Left lung (tissue), 10 donors: Measurements from ENCODE around the gene SCNN1G. TPM values are rescaled to one million over a fixed set of nuclear protein-coding genes. Genes with fewer than 3 reads are reported as not detected.
A peak's percentile ranks its signal among the peaks of the same experiment; 100 is the strongest.

ENCODE experiments used
- ATAC-seq: fragments of 200-7000 bp; cut with Tn5 transposase; one replicate; pipeline ENCODE4 v1.9.1; 2020; ENCODE audit warnings: moderate library complexity
- DNase-seq, 4 donors: peaks; one replicate each; pipeline ENCODE4 v3.0.0-alpha.2; 2013 to 2020
- H3K27ac ChIP-seq, 2 donors: fragments of 200-600 bp; sonication (generic) in 1 of 2; one replicate each; pipeline versions ENCODE4 v1.5.0 to v1.8.0; 2020 to 2021
- H3K27me3 ChIP-seq, 2 donors: fragments of 200-600 bp; sonication (generic) in 1 of 2; one replicate each; pipeline versions ENCODE4 v1.5.0 to v1.8.0; 2020 to 2021
- H3K36me3 ChIP-seq, 2 donors: fragments of 200-600 bp; sonication (generic) in 1 of 2; one replicate each; pipeline versions ENCODE4 v1.5.0 to v1.8.0; 2020 to 2021
- H3K4me1 ChIP-seq, 2 donors: fragments of 200-600 bp; one replicate each; pipeline ENCODE4 v1.8.0; 2021
- H3K4me3 ChIP-seq, 2 donors: fragments of 200-600 bp; sonication (generic) in 1 of 2; one replicate each; pipeline versions ENCODE4 v1.5.0 to v1.8.0; 2020 to 2021; ENCODE audit warnings: mild to moderate bottlenecking in 1 of 2
- H3K9me3 ChIP-seq, 2 donors: fragments of 200-600 bp; sonication (generic) in 1 of 2; one replicate each; pipeline versions ENCODE4 v1.5.0 to v1.8.0; 2020 to 2021
- intact Hi-C, 2 donors: fragments of 100-400 bp; cut with DNase I; formaldehyde crosslinking; loops; one replicate each; pipeline versions ENCODE4 v1.11.2 to v1.14.2; 2022
- polyA plus RNA-seq, 6 donors: library from polyadenylated mRNA; unstranded; fragments of 120-200 nt; gene quantifications; one replicate each; pipeline ENCODE4 v1.2.1, GENCODE V29; 2013; ENCODE audit not compliant: insufficient read length in 6 of 6
- total RNA-seq, 2 donors: library from RNA; stranded (reverse); fragmentation: NEBNext Ultra II Directional; extraction: Animal tissue kit (Norgen Biotek cat#: 25700); gene quantifications; one replicate each; pipeline ENCODE4 v1.2.1, GENCODE V29; 2021
- TF ChIP-seq, protein P1 (sequence below), 2 donors: fragments of 200-600 bp; sonication (generic) in 1 of 2; IDR thresholded peaks; one replicate each; pipeline versions ENCODE4 v1.5.0 to v1.8.0; 2021; ENCODE audit warnings: antibody characterized with exemption in 2 of 2
- donor health status: DM: no; HTN: yes; CAD: no.
- donor health status: DM: no; HTN: no; CAD: no.

Gene SCNN1G
- total and polyA plus RNA-seq, 8 donors, result 3.8 to 7.8 (median 4.6) TPM

- no peaks in the 10 kb centered on the region for H3K36me3 ChIP-seq
- H3K4me3 ChIP-seq, result no peak overlapping the region
- intact Hi-C loops, result no loop called here
Measured at GRCh38 chr16:23152386-23153178, 30.0 kb upstream of the SCNN1G start.

DNA sequence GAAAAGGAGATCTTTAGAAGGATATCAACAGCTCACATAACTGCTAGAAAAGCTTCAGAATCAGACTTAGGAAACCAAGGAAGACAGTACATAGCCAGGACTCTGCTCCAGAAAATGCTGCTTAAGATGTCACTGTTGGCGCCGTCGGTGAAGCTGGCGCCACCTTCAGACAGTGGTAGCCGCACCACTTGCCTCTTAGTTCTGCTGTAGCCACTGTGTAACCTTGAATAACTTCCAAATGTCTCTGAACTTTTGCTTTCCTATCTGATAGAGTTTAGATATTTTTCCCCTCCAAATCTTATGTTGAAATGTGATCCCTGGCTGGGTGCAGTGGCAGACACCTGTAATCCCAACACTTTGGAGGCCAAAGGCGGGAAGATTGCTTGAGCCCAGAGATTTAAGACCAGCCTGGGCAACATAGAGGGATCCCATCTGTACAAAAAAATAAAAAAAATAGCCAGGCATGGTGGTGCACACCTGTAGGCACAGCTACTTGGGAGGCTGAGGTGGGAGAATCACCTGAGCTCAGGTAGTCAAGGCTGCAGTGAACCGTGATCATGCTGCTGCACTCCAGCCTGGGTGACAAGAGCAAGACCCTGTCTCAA lies 27.0 kb upstream of the SCNN1G start:
- Histone ChIP-seq H3K9me3 (no peaks in the 10 kb centered on the region), H3K27ac (no peak overlapping the region), H3K4me1 (no peaks in the 10 kb centered on the region), H3K36me3 (no peaks in the 10 kb centered on the region), H3K4me3 (no peak overlapping the region), H3K27me3 (peaks cover 0 to 20% of the 10 kb centered on the region in 2 donors)
- no peak for DNase-seq
- TF ChIP-seq, protein P1, sequence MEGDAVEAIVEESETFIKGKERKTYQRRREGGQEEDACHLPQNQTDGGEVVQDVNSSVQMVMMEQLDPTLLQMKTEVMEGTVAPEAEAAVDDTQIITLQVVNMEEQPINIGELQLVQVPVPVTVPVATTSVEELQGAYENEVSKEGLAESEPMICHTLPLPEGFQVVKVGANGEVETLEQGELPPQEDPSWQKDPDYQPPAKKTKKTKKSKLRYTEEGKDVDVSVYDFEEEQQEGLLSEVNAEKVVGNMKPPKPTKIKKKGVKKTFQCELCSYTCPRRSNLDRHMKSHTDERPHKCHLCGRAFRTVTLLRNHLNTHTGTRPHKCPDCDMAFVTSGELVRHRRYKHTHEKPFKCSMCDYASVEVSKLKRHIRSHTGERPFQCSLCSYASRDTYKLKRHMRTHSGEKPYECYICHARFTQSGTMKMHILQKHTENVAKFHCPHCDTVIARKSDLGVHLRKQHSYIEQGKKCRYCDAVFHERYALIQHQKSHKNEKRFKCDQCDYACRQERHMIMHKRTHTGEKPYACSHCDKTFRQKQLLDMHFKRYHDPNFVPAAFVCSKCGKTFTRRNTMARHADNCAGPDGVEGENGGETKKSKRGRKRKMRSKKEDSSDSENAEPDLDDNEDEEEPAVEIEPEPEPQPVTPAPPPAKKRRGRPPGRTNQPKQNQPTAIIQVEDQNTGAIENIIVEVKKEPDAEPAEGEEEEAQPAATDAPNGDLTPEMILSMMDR (IDR thresholded peaks at IDR 0.05), result no peak
- peak; percentile 51 for ATAC-seq
- intact Hi-C loops, result no loop called here

More at GRCh38 chr16:23152386-23153178, 30.0 kb upstream of the SCNN1G start:
- no peak for DNase-seq
- Histone ChIP-seq H3K27ac (no peak overlapping the region), H3K27me3 (peaks cover 0 to 20% of the 10 kb centered on the region in 2 donors), H3K9me3 (no peaks in the 10 kb centered on the region), H3K4me1 (peaks cover 6 to 16% of the 10 kb centered on the region in 2 donors)
- TF ChIP-seq, protein P1 (IDR thresholded peaks at IDR 0.05), result no peak
- ATAC-seq, result no peak

GRCh38 chr16:23156110-23156509 lies 26.4 kb upstream of the SCNN1G start:
- Histone ChIP-seq H3K4me1 (no peaks in the 10 kb centered on the region), H3K36me3 (no peaks in the 10 kb centered on the region), H3K27me3 (peaks cover 0 to 20% of the 10 kb centered on the region in 2 donors), H3K4me3 (no peak overlapping the region), H3K27ac (no peak overlapping the region), H3K9me3 (no peaks in the 10 kb centered on the region)
- DNase-seq, result no peak
- intact Hi-C loops, result no loop called here
- ATAC-seq, result no peak
- TF ChIP-seq, protein P1 (IDR thresholded peaks at IDR 0.05), result no peak

DNA sequence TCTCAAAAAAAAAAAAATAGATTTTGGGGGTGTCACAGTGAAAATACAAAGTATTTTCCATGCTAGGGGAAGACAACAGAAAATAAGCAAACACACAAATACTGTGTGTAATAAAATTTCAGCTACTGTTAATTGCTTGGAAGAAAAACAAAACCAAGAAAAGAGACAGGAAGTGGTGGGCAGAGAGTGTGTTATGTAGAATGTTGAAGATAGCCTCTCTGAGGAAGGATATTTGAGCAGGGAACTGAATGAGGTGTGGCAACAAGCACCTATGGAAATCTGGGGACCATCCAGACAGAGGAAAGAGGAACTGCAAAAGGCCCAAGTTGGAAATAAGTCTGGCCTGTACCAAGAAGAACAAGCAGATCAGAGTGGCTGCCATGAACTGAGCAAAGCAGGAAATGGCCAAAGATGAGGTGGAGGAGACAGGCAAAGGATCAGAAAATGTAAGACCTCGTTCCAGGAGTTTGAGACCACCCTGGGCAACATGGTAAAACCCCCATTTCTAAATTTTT lies 25.5 kb upstream of the SCNN1G start:
- Histone ChIP-seq H3K36me3 (no peaks in the 10 kb centered on the region), H3K27ac (no peak overlapping the region), H3K4me1 (no peaks in the 10 kb centered on the region), H3K27me3 (peaks cover 0 to 20% of the 10 kb centered on the region in 2 donors), H3K4me3 (no peak overlapping the region), H3K9me3 (no peaks in the 10 kb centered on the region)
- ATAC-seq (no peak), DNase-seq (no peak)
- TF ChIP-seq, protein P1 (IDR thresholded peaks at IDR 0.05), result no peak
- intact Hi-C loops, result no loop called here

DNA sequence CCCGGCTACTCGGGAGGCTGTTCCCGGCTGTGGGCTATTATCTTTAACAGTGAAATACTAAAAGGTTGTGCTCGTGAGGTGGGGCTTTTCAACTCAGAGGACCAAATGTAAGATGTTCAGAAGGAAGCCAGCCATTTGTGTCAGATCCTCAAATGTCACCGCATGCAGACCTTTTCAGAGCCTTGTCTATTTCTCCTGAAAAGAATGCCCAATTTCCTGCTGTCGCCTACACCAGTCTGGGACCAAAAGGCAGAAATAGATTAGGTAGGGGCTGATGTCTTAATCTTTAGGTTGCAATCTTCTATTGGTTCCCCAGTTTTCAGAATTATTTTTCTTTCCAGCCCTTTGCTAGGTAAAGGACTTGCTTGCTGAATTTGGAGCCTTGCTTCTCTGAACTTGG lies 24.4 kb upstream of the SCNN1G start:
- intact Hi-C loops, result no loop called here

More for the DNA sequence above, 24.4 kb upstream of the SCNN1G start:
- ATAC-seq (no peak), DNase-seq (no peak)
- H3K27me3 ChIP-seq, result peaks cover 0 to 20% of the 10 kb centered on the region in 2 donors
- no peaks in the 10 kb centered on the region for H3K4me1 ChIP-seq
- H3K27ac ChIP-seq, result no peak overlapping the region
- TF ChIP-seq, protein P1 (IDR thresholded peaks at IDR 0.05), result no peak
- no peaks in the 10 kb centered on the region for H3K9me3 ChIP-seq
- no peaks in the 10 kb centered on the region for H3K36me3 ChIP-seq
- H3K4me3 ChIP-seq, result no peak overlapping the region
